ENCODE measurements around the gene DLAT. TPM values are rescaled to one million over a fixed set of nuclear protein-coding genes. Genes with fewer than 3 reads are reported as not detected.
"Not testable (repeated sequence)": the region's sequence is repeated elsewhere in the genome, so short reads cannot be mapped to it uniquely, and the experiment has no call there.

Gene DLAT
- polyA plus RNA-seq, 1 donor: 39.2 TPM

DNA sequence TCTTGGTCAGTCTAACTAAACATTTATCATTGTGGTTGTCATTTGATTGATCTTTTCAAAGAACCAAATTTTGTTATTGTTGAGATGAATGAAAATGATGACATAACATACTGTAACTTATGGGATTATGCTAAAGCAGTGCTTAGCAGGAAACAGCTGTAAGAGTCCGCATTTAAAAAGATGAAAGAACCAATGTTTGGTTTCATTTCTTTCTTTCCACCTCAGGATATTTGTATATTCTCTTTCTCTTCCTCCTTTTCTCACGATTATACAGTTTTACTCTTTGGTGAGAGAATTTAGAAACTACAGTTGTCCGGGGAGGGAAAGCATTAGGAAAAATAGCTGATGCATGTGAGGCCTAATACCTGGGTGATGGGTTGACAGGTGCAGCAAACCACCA is 25.5 kb downstream of the DLAT start:
- no peak for DNase-seq

DNA sequence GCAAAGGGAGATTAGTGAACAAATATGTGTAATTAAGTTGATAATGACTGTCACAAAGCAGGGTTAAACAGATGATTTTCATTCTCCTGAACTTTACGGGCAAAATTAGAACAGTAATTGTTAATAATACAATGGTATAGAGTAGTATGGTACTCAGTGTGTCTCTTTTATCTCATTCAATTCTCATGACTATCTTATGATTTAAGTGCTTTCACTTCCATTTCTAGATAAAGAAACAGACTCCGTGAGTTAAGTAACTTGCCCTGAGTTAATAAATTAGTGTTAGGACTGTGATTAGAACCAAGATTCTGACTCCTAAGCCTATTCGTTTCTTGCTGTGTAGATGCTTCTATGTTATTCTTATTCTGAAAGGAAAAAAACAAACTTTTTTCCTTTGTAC is 26.6 kb downstream of the DLAT start:
- DNase-seq: no peak

DNA sequence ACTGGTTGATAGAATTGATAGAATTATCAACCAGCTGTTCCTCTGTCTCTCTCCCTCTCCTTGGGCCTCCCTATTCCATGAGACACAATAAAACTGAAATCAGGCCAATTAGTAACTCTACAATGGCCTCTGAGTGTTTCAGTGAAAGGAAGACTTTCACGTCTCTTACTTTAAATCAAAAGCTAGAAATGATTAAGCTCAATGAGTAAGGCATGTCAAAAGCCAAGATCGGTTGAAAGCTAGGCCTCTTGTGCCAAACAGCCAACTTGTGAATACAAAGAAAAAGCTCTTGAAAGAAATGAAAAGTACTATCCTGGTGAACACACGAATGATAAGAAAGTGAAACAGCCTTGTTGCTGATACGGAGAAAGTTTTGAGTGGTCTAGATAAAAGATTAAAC is 32.0 kb downstream of the DLAT start:
- DNase-seq: no peak

DNA sequence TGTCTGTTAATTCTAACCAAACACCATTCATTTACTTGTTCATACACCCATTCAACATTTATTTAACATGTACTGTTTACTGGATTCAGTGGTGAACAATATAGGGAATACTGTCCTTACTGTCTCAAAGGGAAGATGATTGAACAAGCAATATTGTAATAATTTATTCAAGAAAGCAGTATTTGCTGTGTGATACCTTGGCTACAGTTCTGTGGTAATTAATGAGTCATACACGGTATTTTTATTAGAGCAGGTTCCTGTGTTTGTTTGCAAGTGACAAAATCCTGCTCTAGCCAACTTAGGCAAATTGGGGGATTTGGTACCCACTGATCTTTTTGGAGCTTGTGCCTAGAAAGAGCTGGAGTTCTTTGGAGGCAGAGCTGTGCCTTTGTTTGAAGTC is 32.9 kb downstream of the DLAT start:
- no peak for DNase-seq

DNA sequence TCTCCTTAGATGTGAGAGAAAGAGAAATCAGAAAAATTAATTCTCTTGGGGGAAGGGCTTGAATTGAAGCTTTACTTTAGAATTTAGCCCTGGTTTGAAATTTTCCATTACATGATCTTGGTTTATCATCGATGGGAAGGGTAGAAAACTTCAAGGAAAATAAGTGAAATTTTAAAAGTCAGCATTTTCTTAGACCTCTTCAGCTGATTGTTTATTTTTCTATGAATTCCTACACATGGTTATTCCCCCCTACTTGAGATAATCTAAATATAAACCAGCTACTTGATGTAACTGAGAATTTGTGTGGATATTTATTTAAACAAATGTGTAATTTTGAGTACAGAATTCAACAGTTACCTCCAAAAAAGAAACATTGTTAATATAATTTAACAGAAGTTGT is 37.7 kb downstream of the DLAT start:
- no peak for DNase-seq

DNA sequence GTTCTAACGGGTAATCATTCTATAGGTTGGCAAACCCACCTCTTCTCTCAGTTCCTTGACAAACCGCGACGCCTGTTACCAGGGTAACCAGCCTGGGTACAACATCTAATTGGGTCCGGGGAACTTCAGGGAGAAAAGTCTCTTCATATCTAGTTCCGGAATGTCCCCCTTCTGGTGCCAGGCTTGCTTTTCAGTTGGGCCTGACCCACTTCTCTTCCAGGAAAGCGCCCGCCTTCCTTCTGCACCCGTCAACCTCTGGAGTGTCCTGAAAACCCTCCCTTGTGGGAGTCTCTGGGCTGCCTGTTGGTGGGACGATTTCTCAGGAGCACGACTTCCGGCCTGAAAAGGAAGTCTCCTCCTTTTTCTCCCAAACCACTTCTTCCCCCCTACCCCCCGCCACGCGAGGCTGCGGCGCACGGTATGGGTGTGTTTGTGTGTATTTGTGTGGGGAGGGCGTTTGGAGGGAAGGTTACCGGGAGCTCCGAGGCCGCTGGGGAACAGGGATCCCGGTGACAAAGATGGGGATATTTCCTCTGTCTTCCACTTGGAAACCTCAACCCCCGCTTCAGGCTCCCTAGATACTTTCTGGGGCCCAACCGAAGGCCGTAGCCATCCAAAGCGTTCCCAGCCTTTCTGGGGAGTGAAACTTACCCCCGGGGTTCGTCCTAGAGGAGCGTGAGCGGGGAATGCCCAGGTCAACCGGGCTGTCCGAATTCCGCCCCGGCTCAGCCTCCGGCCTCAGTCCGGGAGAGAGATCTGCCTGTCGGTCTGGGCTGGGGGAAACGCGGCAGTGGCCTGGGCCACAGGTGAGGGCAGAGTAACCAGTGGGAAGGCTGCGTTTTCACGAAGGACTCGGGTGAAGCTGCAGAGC is 49.0 kb downstream of the DLAT start, which contains the start of the genes NKAPD1 and PIH1D2:
Gene NKAPD1, plus strand, starts transcription at position 359 of the 871 bp plus-strand sequence. CDS start 1,276 bp downstream, outside the sequence.
Gene PIH1D2, minus strand, starts transcription at position 77 of the 871 bp plus-strand sequence. CDS start 843 bp downstream, outside the sequence.
- peak; percentile 86 for DNase-seq

DNA sequence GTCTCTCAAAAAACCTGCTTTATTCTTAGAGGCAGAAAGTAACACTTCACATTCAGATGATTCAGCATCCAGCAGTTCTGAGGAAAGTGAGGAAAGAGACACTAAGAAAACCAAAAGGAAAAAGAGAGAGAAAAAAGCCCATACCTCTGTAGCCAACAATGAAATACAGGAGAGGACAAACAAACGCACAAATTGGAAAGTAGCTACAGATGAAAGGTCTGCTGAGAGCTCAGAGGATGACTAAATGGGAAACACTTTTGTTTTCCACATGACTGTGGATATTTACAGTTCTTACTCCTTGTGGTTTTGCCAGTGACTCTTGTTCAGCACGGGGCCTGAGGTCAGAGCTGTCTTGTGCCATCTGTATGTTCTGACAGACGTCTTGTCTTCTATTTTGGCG is 57.5 kb downstream of the DLAT start:
- no peak for DNase-seq

DNA sequence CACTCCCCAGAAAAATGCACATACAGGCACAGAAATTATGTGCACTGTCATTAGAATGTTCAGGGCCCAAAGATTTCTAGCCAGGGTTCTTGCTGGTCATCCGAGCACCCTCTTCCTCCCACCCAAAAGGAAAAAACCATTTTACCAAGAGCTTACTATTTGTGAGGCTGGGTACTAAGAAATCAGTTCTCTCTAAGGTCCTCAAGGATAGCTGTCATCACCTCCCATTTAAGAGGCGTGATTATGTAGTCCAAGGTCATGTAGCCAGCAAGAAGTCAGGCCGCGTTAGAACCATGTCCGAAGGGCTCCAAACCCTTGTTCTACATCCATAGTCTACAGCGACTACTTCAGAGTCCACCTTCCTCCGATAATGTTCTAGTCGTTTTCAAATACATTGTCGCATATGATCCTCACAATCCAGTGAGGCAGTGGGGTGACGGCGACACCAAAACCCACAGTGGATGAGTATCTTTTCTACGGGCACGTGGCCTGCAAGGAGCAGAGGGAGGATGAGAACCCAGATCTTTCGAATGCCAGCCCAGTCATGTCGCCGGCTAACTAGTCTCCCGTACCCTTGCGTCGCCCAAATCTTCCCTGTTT is 60.7 kb downstream of the DLAT start:
- peak; percentile 5 for DNase-seq

DNA sequence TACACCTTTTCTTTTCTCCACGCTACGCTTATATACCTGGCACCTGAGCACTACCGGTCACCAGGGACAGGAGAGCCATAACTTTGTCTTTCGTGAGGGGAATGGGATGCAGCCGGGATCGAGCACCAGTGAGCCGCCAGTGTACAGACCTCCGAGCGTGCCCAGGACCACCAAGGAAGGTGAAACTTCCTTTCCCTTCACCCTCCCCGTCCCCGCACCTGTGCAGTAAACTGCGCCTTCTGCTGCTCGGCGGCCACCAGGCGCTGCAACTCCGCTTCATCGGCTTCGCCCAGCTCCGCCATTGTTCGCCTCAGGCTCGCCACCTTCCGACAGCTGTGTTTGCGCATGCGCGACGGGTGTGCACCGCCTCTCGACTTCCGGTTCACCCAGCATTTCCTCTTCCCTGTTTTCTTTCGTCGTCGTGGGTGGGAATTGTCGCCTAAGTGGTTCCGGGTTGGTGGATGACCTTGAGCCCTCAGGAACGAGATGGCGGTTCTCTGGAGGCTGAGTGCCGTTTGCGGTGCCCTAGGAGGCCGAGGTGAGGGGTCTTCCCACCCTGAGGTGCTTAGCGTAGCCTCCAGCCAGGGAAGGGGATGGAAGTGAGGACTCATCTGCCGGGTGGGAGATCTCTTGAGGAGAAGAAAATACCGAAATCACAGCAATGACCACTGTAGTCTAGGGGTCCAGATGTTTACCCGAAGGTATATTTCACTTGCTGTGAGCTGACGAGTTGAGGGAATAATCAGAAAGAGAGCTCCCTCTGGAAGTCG is 61.4 kb downstream of the DLAT start, which contains the start of the genes SDHD and TIMM8B:
Gene SDHD, plus strand, starts transcription at position 452 of the 770 bp plus-strand sequence. Its CDS starts 35 bp downstream, at position 487.
Gene TIMM8B, minus strand, starts transcription at position 335 of the 770 bp plus-strand sequence. Its CDS starts 33 bp downstream, at position 302.
- peak; percentile 97 for DNase-seq

DNA sequence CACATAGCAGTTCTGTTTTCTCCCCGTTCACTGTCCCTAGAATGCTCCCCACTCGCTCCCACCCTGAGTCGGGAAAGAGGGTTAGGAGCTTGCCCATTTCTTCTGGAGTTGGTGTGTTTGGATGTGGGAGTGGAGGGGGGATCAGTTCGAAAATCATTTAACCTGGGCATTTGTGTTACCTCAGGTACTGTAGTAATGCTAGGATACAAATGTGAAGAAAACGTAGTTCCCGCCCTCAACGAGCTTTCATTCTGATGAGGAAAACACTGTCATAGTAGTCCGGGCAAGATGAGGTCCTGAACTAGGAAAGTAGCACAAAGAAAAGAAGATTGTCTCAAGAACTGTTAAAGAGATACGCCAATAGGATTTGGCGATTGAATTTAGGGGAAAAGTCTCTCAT is 62.0 kb downstream of the DLAT start:
- DNase-seq: no peak

DNA sequence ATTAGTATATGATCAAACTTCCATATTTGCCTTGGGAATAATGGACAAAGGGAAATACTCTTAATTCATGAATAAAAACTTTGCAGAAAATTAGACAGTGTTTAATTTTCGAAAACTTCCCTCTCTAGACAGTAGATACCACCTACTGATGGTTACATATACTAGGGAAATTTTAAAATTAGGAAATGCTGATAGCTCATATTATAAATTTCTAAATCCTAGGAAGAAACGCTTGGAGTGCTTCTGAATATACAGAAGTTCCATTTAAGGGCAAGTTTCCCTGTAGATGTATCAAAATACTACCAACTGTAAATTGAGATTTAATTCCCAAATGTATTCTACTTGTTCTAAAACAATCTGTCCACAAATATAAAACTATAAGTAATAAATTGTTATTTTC is 70.1 kb downstream of the DLAT start:
- not testable (repeated sequence) for DNase-seq

DNA sequence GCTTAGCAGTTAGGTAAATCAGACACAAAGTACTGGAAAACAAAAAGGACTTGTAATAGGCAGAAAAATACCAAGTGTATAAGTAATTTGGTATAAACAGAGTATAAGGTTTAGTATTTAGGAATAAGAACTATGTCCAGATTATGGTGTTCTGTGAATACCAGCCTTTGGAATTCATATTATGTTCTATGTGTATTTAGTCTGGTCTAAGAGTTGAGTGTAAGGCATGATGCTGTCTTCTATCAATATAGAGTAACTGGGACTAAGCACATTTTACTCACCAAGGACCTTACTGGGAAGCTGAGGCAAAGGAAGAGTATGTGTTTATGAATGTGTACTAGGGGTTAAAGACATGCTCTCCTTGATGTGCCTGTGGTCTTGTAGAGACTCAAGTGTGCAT is 71.0 kb downstream of the DLAT start:
- DNase-seq: no peak

DNA sequence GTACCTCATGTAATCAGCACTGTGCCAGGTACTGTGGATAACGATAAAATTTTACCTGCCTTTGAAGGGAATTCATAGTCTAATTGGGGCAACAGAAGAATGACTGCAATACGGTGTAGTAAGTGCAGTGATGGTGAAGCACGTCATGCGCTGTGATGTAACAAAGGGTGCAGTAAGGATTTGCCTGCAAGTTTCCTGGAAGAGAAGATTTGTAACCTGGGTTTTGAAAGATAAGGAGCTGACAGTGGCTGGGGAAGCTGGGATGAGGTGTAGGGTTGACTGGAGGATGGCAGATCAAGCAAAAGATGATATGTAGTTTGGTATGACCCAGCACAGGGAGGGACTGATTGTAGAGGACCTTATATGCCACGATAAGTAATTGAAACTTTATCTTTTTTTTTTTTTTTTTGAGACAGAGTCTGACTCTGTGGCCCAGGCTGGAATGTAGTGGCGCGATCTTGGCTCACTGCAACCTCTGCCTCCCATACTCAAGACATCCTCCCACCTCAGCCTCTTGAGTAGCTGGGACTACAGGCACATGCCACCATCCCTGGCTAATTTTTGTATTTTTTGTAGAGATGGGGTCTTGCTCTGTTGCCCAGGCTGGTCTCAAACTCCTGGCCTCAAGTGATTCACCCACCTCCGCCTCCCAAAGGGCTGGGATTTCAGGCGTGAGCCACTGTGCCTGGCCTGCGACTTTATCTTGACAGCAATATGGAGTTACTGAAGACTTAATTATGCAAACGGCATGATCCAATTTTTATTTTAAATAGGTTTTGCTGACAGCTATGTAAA is 72.7 kb downstream of the DLAT start:
- no peak for DNase-seq

DNA sequence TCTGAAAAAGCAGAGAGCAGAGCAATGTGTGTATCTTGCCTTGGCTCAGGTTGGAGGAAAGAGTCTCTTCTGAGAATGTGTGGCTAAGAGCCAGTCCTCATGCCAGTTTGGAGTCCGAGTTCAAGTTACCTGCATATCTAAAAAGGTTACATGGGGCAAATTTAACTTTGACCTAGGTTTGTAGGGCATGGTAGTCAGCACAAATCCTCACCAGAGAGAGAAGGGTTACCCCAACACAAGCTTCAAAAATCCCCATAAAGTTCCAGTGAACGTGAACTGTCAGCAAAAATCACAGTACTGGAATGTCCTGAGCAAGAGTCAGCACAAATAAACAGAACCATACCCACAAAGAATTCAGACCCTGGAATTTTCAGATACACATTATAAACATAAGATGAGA is 75.3 kb downstream of the DLAT start:
- DNase-seq: no peak

DNA sequence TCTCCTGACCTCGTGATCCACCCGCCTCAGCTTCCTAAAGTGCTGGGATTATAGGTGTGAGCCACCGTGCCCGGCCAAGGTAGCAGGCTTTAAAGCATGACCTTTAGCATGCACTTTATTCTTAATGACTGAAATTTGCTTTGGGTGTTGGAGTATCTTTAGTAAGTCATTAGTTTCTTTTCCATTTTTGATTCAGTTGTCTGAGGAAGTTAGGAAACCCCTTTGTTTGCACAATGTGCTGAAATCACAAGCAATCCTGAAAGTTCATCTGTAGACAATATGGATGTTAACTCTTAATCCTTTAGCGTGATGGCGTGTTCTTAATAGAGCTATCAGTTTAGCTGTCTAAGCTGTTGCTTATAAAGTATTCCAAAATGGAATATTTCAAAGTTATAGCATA is 78.2 kb downstream of the DLAT start:
- no peak for DNase-seq

DNA sequence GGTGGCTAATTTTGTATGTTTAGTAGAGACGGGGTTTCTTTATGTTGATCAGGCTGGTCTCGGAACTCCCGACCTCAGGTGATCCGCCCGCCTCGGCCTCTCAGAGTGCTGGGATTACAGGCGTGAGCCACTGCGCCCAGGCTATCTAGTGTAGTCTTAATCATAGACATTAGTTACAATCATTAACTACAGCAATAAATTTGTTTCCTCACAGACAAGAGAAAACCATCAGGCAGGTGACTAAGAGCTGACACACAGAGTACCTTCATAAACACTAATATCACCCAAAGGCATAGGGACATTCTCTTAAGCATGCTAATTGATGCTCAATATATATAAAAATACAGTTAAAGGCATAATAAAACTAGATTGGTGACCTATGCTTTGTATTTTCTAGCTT is 80.9 kb downstream of the DLAT start:
- DNase-seq: no peak

Other genes with a start within 250 kb of the DLAT start
- 26.5 TPM for gene ALG9, start 153.8 kb upstream of the DLAT start, polyA plus RNA-seq (ENCODE audit: insufficient read length)
- gene FDXACB1, start 146.2 kb upstream of the DLAT start, polyA plus RNA-seq (ENCODE audit: insufficient read length): 1.6 TPM
- 17.5 TPM for gene CFAP68, start 145.9 kb upstream of the DLAT start, polyA plus RNA-seq (ENCODE audit: insufficient read length)
- gene CRYAB, start 113.6 kb upstream of the DLAT start, polyA plus RNA-seq (ENCODE audit: insufficient read length): 619 TPM
- gene HSPB2, start 112.7 kb upstream of the DLAT start, polyA plus RNA-seq (ENCODE audit: insufficient read length): 101 TPM
- gene C11orf52, start 106.5 kb upstream of the DLAT start, polyA plus RNA-seq (ENCODE audit: insufficient read length): 4.0 TPM
- gene DIXDC1, start 88.1 kb upstream of the DLAT start, polyA plus RNA-seq (ENCODE audit: insufficient read length): 15.8 TPM
- 0.93 TPM for gene PIH1D2, start 48.6 kb downstream of the DLAT start, polyA plus RNA-seq (ENCODE audit: insufficient read length)
- gene NKAPD1, start 48.9 kb downstream of the DLAT start, polyA plus RNA-seq (ENCODE audit: insufficient read length): 26.1 TPM
- gene TIMM8B, start 61.3 kb downstream of the DLAT start, polyA plus RNA-seq (ENCODE audit: insufficient read length): 49.2 TPM
- 91.6 TPM for gene SDHD, start 61.5 kb downstream of the DLAT start, polyA plus RNA-seq (ENCODE audit: insufficient read length)
- gene IL18, start 138.7 kb downstream of the DLAT start, polyA plus RNA-seq (ENCODE audit: insufficient read length): 0.68 TPM
- 0.23 TPM for gene TEX12, start 142.0 kb downstream of the DLAT start, polyA plus RNA-seq (ENCODE audit: insufficient read length)
- gene BCO2, start 150.1 kb downstream of the DLAT start, polyA plus RNA-seq (ENCODE audit: insufficient read length): 5.3 TPM
- gene PTS, start 201.0 kb downstream of the DLAT start, polyA plus RNA-seq (ENCODE audit: insufficient read length): 19.2 TPM
- gene PLET1, start 235.5 kb downstream of the DLAT start, polyA plus RNA-seq (ENCODE audit: insufficient read length): not detected